GM19397 (cell line): ENCODE results near the gene TMSB10.
"Not testable (repeated sequence)": the region's sequence is repeated elsewhere in the genome, so short reads cannot be mapped to it uniquely, and the experiment has no call there.

Experiments used
- ATAC-seq: cut with Tn5 transposase; IDR thresholded peaks from one replicate; pipeline ENCODE4 v1.9.1; 2021; ENCODE audit warnings: mild to moderate bottlenecking, moderate library complexity; ENCODE audit not compliant: unreplicated experiment

TMSB10 gene

GRCh38 chr2:84900971-84901370, 4.5 kb upstream of the TMSB10 start:
- ATAC-seq: no peak

DNA sequence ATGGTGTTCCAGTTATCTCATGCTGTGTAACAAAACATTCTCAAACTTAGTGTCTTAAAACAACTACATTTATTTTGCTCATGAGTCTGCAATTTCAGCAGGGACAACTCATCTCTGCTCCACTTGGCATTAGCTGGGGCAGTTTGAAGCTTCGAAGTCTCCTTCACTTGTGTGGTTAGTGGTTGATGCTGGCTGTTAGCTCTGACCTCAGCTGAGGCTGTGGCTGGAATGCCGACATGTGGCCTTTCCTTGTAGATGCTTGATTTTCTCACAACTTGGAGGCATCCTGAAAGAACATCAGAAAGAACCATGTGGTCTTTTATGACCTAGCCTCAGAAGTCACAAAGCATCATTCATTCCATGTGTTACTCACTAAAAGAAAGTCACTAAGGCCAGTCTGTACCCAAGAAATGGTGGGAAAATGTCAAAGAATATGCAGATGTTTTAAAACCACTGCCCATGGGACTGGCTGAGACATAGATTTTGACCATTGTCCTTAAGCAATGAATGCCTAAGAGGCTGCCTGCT, 3.8 kb upstream of the TMSB10 start:
- ATAC-seq: no peak

DNA sequence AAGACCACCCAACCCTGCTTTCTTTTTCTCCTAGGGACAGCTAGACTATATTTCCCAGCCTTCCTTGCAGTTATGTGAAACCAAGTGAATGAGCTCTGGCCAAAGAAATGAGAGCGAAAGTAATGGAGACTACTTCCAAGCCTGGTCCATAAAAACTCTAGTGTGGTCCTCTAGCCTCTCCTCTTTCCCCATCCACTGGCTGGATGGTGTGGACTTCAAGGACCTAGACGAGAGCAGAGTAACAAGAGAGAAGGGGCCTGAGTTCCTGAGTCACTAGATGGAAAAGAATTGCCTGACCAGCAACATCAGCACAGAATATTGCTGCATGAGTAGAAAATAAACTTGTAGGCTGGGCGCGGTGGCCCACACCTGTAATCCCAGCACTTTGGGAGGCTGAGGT, 2.9 kb upstream of the TMSB10 start:
- ATAC-seq: no peak

- ATAC-seq: no peak
Measured at GRCh38 chr2:84904151-84904550, 1.3 kb upstream of the TMSB10 start.

DNA sequence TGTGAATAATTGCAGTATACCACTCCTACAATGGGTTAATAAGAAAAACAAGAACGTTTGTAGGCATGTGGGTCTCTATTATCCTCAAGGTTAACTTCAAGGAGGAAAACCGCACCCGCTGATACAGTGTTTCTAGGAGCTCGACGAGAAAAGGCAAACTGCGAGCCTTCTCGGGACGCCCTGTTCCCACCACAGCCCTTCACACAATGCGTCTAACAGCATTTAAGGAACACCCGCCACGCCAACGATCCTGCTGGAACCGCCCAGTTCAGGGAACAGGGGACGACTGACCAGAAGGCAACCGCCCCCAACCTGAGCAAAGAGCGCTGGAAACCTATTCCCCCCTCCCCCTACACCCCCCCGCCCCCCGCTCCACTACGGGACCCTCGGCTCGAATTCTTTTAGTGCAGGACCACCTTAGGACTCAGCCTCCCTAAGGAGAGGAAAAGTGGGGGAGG, 710 bp upstream of the TMSB10 start:
- ATAC-seq: no peak

GRCh38 chr2:84906108-84906899, 848 bp downstream of the TMSB10 start:
- peak; percentile 27 for ATAC-seq

DNA sequence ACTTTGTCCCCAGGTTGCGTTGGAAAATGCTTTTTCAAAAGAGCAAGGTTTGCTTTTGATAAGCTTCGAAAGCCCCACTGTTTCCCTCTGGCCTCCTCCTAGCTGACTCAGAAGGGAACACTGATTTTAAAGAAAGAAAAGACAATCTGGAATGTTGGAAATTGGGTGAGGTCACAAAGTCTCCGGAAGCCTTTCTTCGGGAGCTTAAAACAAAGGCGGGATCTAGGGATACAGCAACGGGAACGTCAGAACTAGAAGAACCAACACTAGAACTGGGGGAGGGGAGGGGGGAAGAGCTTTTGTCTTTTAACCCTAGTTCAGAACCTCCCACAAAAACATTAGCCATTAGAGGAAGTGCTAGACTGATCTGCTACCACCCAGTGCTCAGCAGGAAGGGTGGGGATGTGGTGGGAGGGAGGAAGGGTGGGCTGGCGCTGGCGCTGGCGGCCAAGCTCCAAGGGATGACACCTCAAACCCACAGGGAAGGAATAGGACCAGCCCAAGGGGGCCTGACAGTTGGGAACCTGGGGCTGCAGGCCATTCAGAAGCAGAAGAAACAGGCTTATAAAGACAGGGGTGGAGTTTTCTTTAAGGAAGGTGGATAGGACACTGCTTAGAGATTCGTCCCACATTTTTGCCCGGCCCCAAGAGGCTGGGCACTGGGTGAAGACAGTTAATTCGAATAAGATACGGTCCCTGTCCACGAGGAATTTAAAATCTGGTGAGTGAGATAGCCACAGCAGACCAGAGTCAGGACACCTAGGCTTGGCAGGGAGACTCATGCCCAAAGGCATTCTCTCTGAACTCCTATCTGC, 1.7 kb downstream of the TMSB10 start:
- peak; percentile 28 for ATAC-seq

DNA sequence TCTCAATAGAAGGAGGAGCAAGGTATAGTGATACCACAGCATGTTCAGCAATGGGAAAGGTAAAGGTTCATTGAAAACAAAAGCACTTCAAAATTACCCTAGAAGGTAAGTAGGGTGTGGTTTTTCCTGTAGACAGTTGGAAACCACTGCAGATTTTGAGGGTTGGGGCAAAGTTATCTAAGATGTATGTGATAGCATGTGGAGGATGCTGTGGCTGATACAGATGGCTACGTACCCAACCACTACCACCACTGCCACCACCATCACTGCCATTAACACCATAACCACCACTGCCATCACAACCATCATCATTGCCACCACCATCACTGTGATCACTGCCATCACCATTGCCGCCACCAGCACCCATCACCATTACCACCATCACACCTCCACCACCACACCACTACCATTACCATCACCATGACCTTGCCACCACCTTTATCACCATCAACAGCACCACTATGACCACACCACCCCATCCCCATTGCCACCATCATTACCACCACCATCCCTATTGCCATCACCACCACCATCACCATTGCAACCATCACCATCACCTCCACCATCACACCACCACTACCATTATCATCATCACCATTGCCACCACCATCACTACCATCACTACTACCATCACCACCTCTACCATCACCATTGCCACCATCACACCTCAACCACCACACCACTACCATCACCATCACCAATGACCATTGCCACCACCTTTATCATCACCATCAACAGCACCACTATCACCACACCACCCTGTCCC, 3.7 kb downstream of the TMSB10 start:
- ATAC-seq: no peak

DNA sequence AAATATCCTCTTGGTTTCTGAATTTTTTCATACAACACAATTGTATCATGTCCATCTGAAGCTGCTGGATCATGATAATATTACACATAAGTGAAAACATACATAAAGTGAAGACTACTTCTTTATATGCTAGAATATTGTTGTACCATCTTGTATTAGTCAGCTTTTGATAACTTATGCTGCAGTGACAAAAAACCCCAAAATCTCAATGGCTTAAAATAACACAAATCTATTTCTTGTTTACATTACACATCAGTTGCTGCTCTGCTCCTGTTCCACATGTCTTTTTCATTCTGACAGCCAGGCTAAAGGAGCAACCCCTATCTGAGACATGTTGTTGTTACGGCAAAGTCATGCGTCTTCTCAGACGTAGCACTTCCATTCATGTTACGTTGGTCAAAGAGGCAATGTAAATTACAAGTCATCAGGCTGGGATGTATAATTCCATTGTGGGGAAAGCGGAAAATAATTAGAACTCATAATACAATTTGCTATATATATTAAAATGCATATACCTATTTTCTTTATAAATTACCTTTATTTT, 5.8 kb downstream of the TMSB10 start:
- no peak for ATAC-seq

- no peak for ATAC-seq
Measured at GRCh38 chr2:84912984-84913383, 7.5 kb downstream of the TMSB10 start.

DNA sequence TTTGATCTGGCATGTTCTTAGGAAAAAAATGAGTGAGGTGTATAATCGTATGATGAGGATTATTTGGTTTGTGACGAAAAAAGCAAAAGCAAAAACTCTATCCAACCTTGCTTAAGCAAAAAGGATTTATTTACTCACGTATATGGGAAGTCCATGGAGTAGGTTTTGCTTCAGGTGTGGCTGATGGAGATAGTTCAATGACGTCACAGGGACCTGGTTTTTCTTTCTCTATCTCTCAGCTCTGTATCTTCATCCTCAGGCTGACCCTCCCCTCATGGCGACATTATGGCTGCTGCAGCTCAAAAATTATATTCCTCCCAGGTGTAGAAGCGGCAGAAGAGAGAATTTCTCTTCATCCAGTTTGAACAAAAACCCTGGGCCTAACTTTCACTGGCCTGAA, 8.9 kb downstream of the TMSB10 start:
- ATAC-seq: no peak

DNA sequence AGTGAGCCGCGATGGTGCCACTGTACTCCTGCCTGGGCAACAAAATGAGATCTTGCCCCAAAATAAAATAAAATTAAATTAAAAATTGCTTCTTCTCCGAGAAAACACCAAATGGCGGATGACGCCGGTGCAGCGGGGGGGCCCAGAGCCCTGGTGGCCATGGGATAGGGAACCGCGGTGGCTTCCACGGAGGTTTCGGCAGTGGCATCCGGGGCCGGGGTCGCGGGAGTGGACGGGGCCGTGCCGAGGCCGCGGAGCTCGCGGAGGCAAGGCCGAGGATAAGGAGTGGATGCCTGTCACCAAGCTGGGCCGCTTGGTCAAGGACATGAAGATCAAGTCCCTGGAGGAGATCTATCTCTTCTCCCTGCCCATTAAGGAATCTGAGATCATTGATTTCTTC, 10.2 kb downstream of the TMSB10 start:
- not testable (repeated sequence) for ATAC-seq

- ATAC-seq: not testable (repeated sequence)
Measured at GRCh38 chr2:84917821-84918220, 12.4 kb downstream of the TMSB10 start.

GRCh38 chr2:84918430-84918829, 13.0 kb downstream of the TMSB10 start:
- ATAC-seq: no peak

DNA sequence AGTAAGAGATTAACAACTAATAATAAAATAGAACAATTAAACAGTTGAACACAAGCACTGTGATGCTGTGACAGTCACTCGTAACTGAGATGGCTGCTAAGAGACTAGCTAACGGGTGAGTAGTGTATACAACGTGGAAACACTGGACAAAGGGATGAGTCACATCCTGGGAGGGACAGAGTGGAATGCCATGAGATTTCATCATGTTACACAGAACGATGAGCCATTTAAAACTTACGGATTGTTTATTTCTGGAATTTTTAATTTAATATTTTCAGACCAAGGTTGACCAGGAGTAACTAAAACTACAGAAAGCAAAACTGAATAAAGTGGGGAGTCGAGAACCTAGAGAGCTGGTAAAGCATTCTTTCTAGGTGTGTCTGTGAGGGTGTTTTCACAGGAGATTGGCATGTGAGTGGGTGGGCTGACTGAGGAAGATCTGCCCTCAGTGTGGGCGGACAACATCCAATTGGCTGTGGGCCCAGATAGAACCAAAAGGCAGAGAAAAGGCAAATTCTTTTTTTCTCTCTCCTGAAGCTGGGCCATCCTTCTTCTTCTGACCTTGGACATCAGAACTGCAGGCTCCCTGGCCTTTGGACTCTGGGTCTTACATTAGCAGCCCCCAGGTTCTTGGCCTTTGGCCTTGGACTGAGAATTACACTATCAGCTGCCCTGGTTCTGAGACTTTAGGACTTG, 14.6 kb downstream of the TMSB10 start:
- ATAC-seq: peak; percentile 46

- no peak for ATAC-seq
Measured at GRCh38 chr2:84923009-84923408, 17.6 kb downstream of the TMSB10 start.

- ATAC-seq: peak; percentile 25
Measured at GRCh38 chr2:84924173-84925106, 19.0 kb downstream of the TMSB10 start.

- ATAC-seq: peak; percentile 3
Measured at GRCh38 chr2:84925336-84925723, 19.9 kb downstream of the TMSB10 start.

DNA sequence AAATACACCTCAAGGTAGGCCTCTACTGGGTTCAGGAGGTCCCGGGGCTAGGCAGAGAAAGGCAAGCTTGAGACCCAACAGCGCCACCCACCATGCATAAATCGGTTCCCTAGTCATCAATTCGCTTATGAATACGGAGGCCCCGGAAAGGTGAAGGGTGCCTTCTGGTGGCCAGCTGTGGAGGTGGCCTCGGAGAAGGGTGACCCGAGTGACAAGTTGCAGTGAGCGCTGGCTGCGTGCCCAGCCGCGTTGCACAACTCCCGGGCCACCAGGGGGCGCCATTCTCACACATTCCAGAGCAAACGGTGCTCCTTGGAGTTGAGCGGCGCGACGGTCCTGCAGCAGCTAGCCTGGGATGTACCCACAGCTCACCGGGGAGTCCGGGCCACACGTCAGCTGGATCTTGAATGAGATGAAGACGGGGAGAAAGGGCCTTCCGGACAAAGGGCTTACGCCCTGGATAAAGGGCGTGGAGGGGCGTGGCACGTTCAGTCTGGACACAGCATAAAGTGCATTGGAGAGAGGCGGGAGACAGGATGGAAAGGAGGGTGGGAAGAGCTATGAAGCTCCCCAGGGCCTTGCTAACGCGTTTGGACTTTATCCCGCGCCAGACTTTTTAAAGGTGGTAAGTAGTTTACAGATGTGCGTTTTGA, 20.4 kb downstream of the TMSB10 start:
- peak; percentile 82 for ATAC-seq
